Measurements from ENCODE around the gene DTNBP1. TPM values are rescaled to one million over a fixed set of nuclear protein-coding genes. Genes with fewer than 3 reads are reported as not detected.

The DTNBP1 gene
- total and polyA plus RNA-seq, 2 of the 13 experiments (the other 11 are each of a cell fraction or from before 2014, with no cell fraction given), result 6.6 to 19.1 TPM

GRCh38 chr6:15491255-15491985 lies 171.4 kb downstream of the DTNBP1 start (continued):
- TF ChIP-seq, protein P1, sequence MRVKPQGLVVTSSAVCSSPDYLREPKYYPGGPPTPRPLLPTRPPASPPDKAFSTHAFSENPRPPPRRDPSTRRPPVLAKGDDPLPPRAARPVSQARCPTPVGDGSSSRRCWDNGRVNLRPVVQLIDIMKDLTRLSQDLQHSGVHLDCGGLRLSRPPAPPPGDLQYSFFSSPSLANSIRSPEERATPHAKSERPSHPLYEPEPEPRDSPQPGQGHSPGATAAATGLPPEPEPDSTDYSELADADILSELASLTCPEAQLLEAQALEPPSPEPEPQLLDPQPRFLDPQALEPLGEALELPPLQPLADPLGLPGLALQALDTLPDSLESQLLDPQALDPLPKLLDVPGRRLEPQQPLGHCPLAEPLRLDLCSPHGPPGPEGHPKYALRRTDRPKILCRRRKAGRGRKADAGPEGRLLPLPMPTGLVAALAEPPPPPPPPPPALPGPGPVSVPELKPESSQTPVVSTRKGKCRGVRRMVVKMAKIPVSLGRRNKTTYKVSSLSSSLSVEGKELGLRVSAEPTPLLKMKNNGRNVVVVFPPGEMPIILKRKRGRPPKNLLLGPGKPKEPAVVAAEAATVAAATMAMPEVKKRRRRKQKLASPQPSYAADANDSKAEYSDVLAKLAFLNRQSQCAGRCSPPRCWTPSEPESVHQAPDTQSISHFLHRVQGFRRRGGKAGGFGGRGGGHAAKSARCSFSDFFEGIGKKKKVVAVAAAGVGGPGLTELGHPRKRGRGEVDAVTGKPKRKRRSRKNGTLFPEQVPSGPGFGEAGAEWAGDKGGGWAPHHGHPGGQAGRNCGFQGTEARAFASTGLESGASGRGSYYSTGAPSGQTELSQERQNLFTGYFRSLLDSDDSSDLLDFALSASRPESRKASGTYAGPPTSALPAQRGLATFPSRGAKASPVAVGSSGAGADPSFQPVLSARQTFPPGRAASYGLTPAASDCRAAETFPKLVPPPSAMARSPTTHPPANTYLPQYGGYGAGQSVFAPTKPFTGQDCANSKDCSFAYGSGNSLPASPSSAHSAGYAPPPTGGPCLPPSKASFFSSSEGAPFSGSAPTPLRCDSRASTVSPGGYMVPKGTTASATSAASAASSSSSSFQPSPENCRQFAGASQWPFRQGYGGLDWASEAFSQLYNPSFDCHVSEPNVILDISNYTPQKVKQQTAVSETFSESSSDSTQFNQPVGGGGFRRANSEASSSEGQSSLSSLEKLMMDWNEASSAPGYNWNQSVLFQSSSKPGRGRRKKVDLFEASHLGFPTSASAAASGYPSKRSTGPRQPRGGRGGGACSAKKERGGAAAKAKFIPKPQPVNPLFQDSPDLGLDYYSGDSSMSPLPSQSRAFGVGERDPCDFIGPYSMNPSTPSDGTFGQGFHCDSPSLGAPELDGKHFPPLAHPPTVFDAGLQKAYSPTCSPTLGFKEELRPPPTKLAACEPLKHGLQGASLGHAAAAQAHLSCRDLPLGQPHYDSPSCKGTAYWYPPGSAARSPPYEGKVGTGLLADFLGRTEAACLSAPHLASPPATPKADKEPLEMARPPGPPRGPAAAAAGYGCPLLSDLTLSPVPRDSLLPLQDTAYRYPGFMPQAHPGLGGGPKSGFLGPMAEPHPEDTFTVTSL (CRISPR knock-in tag; IDR thresholded peaks at IDR 0.05; ENCODE audit: borderline replicate concordance), result no peak; the same call in 1 of the 2 replicates
- peak; percentile 80 for TF ChIP-seq RAD21 (CRISPR knock-in tag; IDR thresholded peaks at IDR 0.05)
- peak in 1 of 2 experiments; percentile 29; a peak in 1 of 4 replicates for TF ChIP-seq NR2F1 (CRISPR knock-in tag; IDR thresholded peaks at IDR 0.05)
- TF ChIP-seq POLR2AphosphoS5 (IDR thresholded peaks at IDR 0.05; ENCODE audit: low read depth, low read length), result no peak
- no peak for TF ChIP-seq SCMH1 (CRISPR knock-in tag; IDR thresholded peaks at IDR 0.05; ENCODE audit: borderline replicate concordance)
- TF ChIP-seq ZIK1 (CRISPR knock-in tag; IDR thresholded peaks at IDR 0.05; ENCODE audit: borderline replicate concordance, low read depth), result no peak
- TF ChIP-seq ZNF558 (CRISPR knock-in tag; IDR thresholded peaks at IDR 0.05; ENCODE audit: borderline replicate concordance), result no peak
- no peak for TF ChIP-seq BRCA1 (CRISPR knock-in tag; IDR thresholded peaks at IDR 0.05)
- TF ChIP-seq, protein P2, sequence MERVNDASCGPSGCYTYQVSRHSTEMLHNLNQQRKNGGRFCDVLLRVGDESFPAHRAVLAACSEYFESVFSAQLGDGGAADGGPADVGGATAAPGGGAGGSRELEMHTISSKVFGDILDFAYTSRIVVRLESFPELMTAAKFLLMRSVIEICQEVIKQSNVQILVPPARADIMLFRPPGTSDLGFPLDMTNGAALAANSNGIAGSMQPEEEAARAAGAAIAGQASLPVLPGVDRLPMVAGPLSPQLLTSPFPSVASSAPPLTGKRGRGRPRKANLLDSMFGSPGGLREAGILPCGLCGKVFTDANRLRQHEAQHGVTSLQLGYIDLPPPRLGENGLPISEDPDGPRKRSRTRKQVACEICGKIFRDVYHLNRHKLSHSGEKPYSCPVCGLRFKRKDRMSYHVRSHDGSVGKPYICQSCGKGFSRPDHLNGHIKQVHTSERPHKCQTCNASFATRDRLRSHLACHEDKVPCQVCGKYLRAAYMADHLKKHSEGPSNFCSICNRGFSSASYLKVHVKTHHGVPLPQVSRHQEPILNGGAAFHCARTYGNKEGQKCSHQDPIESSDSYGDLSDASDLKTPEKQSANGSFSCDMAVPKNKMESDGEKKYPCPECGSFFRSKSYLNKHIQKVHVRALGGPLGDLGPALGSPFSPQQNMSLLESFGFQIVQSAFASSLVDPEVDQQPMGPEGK (CRISPR knock-in tag; IDR thresholded peaks at IDR 0.05), result no peak; the same call in 1 of the 2 replicates
- TF ChIP-seq, protein P3, sequence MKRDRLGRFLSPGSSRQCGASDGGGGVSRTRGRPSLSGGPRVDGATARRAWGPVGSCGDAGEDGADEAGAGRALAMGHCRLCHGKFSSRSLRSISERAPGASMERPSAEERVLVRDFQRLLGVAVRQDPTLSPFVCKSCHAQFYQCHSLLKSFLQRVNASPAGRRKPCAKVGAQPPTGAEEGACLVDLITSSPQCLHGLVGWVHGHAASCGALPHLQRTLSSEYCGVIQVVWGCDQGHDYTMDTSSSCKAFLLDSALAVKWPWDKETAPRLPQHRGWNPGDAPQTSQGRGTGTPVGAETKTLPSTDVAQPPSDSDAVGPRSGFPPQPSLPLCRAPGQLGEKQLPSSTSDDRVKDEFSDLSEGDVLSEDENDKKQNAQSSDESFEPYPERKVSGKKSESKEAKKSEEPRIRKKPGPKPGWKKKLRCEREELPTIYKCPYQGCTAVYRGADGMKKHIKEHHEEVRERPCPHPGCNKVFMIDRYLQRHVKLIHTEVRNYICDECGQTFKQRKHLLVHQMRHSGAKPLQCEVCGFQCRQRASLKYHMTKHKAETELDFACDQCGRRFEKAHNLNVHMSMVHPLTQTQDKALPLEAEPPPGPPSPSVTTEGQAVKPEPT (CRISPR knock-in tag; IDR thresholded peaks at IDR 0.05; ENCODE audit: low read depth), result no peak
- TF ChIP-seq RBM22 (optimal IDR thresholded peaks at IDR 0.05; ENCODE audit: low read length), result no peak
- TF ChIP-seq ZNF235 (CRISPR knock-in tag; IDR thresholded peaks at IDR 0.05; ENCODE audit: borderline replicate concordance), result no peak
- TF ChIP-seq ESRRA (CRISPR knock-in tag; IDR thresholded peaks at IDR 0.05; ENCODE audit: low read depth), result no peak
- TF ChIP-seq ZNF672 (CRISPR knock-in tag; IDR thresholded peaks at IDR 0.05), result no peak
- no peak for TF ChIP-seq ZNF546 (CRISPR knock-in tag; conservative IDR thresholded peaks at IDR 0.05)
- TF ChIP-seq MTERF4 (CRISPR knock-in tag; IDR thresholded peaks at IDR 0.05), result no peak
- TF ChIP-seq ZBTB3 (CRISPR knock-in tag; IDR thresholded peaks at IDR 0.05; ENCODE audit: borderline replicate concordance, low read depth), result no peak

Data from HepG2 (cell line).